Inferior parietal cortex (tissue), 1 donor: ENCODE results near the gene UQCC2.

Source experiments
- DNase-seq: peaks from one replicate; pipeline ENCODE4 v3.0.0-alpha.2; 2016; ENCODE audit errors: extremely low spot score

Gene UQCC2

GRCh38 chr6:33654831-33655554 lies 56.5 kb downstream of the UQCC2 start:
- no peak for DNase-seq

GRCh38 chr6:33652002-33652401 lies 59.5 kb downstream of the UQCC2 start:
- DNase-seq = no peak

- no peak for DNase-seq
Measured at GRCh38 chr6:33651403-33651802, 60.1 kb downstream of the UQCC2 start.
